AG04449 (cell line): Measurements from ENCODE around the gene DTNA.
"Not testable (repeated sequence)": the region's sequence is repeated elsewhere in the genome, so short reads cannot be mapped to it uniquely, and the experiment has no call there.

ENCODE experiments used
- CTCF ChIA-PET: fragments of 350-600 bp; formaldehyde crosslinking; extraction: SDS; loops from one replicate; lab custom pipeline; 2021; ENCODE audit warnings: antibody characterized with exemption; lab: Yijun Ruan, JAX
- POLR2A ChIA-PET: fragments of 400-600, 350-600 bp; formaldehyde crosslinking; extraction: SDS; loops from one replicate; lab custom pipeline; 2020; ENCODE audit warnings: antibody characterized with exemption, inconsistent platforms; lab: Yijun Ruan, JAX
- DNase-seq: peaks from one replicate; pipeline ENCODE4 v3.0.0-alpha.2; 2010; ENCODE audit warnings: low read depth, low spot score
- H3K4me3 ChIP-seq: 2 replicates; pipeline ENCODE4 v1.5.1; 2011; ENCODE audit warnings: low read depth, mild to moderate bottlenecking, control low read depth, low read length
- CTCF ChIP-seq: IDR thresholded peaks from one replicate; pipeline ENCODE4 v1.5.1; 2011; ENCODE audit warnings: mild to moderate bottlenecking, moderate library complexity, low read length, control low read depth, inconsistent platforms; ENCODE audit not compliant: insufficient read depth; ENCODE audit errors: missing control alignments

Gene DTNA

GRCh38 chr18:34901299-34901698 lies 191.2 kb downstream of the DTNA start:
- no peak for DNase-seq
- H3K4me3 ChIP-seq, result no peak overlapping the region
- CTCF ChIA-PET, result interaction anchor here (1.1 kb wide), 1 partner anchor 36 kb away, joined by 3 read pairs; no protein-coding TSS in a partner anchor

GRCh38 chr18:34904994-34905393 lies 194.9 kb downstream of the DTNA start:
- CTCF ChIA-PET, result no interaction called here

More at GRCh38 chr18:34901299-34901698, 191.2 kb downstream of the DTNA start:
- POLR2A ChIA-PET, result no interaction called here
- no peak for TF ChIP-seq CTCF

GRCh38 chr18:34906985-34907384 lies 196.9 kb downstream of the DTNA start:
- DNase-seq, POLR2A ChIA-PET, CTCF ChIA-PET, H3K4me3 ChIP-seq: not testable (repeated sequence)

More at GRCh38 chr18:34904994-34905393, 194.9 kb downstream of the DTNA start:
- POLR2A ChIA-PET, result no interaction called here
- no peak overlapping the region for H3K4me3 ChIP-seq
- no peak for TF ChIP-seq CTCF
- DNase-seq, result no peak

GRCh38 chr18:34909637-34910364 lies 199.7 kb downstream of the DTNA start:
- CTCF ChIA-PET, result no interaction called here
- TF ChIP-seq CTCF, result no peak
- POLR2A ChIA-PET, result no interaction called here
- no peak overlapping the region for H3K4me3 ChIP-seq
- no peak for DNase-seq

GRCh38 chr18:34911081-34911480 lies 201.0 kb downstream of the DTNA start:
- TF ChIP-seq CTCF, result no peak
- ChIA-PET POLR2A (no interaction called here), CTCF (no interaction called here)
- H3K4me3 ChIP-seq, result no peak overlapping the region
- DNase-seq, result no peak

GRCh38 chr18:34911661-34912384 lies 201.7 kb downstream of the DTNA start:
- DNase-seq, result peak; percentile 84
- CTCF ChIA-PET, result no interaction called here
- POLR2A ChIA-PET, result no interaction called here
- no peak overlapping the region for H3K4me3 ChIP-seq
- peak; percentile 8 for TF ChIP-seq CTCF
